ENCODE data around the gene BRD9. TPM values are rescaled to one million over a fixed set of nuclear protein-coding genes. Genes with fewer than 3 reads are reported as not detected.
A peak's percentile ranks its signal among the peaks of the same experiment; 100 is the strongest.

The BRD9 gene
- total RNA-seq, 1 experiment from 2014 or later, result 48.9 TPM

DNA sequence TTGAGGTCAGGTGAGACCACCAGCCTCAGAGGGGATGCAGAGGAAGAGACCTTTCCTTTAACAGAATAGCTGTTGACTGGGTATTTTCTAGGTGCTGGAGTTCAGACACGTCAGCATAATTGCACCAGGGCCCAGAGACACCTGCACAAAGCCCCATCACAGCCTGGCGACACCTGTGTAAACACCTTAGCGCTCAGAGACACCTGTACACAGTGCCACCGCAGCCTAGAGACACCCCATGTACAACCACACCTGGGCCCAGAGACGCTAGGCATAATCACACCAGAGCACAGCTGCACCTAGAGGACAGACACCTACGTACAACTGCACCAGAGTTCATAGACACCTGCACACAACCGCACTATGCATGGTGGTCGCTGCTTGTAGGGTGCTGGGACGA lies 1.1 kb upstream of the BRD9 start:
- intact Hi-C loops (cut with micrococcal nuclease), result no loop called here

DNA sequence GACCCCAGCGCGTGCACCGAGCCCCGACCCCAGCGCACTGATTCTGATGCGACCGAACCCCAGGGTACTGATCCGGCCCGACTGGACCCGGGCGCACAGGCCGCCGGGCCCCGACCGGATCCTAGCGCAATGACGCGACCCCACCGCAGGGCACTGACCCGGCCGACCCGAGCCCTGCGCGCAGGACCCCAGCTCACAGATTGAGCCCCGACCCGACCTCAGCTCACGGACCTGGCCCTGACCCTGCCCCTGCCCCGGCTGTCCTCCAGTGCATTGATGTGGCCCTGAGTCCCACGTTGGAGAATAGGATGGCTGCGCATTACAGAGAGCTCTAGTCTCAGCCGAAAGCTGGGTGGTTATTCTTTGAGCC lies 521 bp upstream of the BRD9 start:
- Mint-ChIP-seq H3K4me3 (ENCODE audit: unreplicated experiment) (peak overlapping the region; percentile 82), H3K27me3 (ENCODE audit: insufficient read depth, unreplicated experiment) (no peaks in the 10 kb centered on the region), H3K4me1 (ENCODE audit: insufficient read depth, unreplicated experiment) (peaks cover 11% of the 10 kb centered on the region), H3K27ac (ENCODE audit: low read depth, unreplicated experiment) (no peak overlapping the region), H3K36me3 (ENCODE audit: insufficient read depth, unreplicated experiment) (peaks cover 28% of the 10 kb centered on the region), H3K9me3 (ENCODE audit: unreplicated experiment) (no peaks in the 10 kb centered on the region)
- ChIA-PET POLR2A (interaction anchor here (0.6 to 2.5 kb wide), 5 partner anchors 9 to 553 kb away, joined by 3 to 13 read pairs (median 5); no protein-coding TSS in a partner anchor), CTCF (interaction anchor here (0.7 to 6.0 kb wide), 4 partner anchors 9 to 427 kb away, joined by 3 to 42 read pairs (median 4); no protein-coding TSS in a partner anchor)
- no peak for DNase-seq (ENCODE audit: unreplicated experiment)
- TF ChIP-seq, protein P1, sequence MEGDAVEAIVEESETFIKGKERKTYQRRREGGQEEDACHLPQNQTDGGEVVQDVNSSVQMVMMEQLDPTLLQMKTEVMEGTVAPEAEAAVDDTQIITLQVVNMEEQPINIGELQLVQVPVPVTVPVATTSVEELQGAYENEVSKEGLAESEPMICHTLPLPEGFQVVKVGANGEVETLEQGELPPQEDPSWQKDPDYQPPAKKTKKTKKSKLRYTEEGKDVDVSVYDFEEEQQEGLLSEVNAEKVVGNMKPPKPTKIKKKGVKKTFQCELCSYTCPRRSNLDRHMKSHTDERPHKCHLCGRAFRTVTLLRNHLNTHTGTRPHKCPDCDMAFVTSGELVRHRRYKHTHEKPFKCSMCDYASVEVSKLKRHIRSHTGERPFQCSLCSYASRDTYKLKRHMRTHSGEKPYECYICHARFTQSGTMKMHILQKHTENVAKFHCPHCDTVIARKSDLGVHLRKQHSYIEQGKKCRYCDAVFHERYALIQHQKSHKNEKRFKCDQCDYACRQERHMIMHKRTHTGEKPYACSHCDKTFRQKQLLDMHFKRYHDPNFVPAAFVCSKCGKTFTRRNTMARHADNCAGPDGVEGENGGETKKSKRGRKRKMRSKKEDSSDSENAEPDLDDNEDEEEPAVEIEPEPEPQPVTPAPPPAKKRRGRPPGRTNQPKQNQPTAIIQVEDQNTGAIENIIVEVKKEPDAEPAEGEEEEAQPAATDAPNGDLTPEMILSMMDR (IDR thresholded peaks at IDR 0.05; ENCODE audit: unreplicated experiment), result no peak
- no TSS peak for BruUV-seq (replicated peaks)
- intact Hi-C loops (cut with micrococcal nuclease), result no loop called here

More for the DNA sequence above, 1.1 kb upstream of the BRD9 start:
- ChIA-PET CTCF (interaction anchor here (1.1 to 6.0 kb wide), 2 partner anchors 9 to 222 kb away, joined by 3 to 42 read pairs; no protein-coding TSS in a partner anchor), POLR2A (interaction anchor here (2.5 kb wide), 1 partner anchor 19 kb away, joined by 13 read pairs; no protein-coding TSS in a partner anchor)
- peaks cover 22% of the 10 kb centered on the region for H3K36me3 Mint-ChIP-seq (ENCODE audit: insufficient read depth, unreplicated experiment)
- H3K27ac Mint-ChIP-seq (ENCODE audit: low read depth, unreplicated experiment), result no peak overlapping the region
- H3K4me3 Mint-ChIP-seq (ENCODE audit: unreplicated experiment), result peak overlapping the region; percentile 82
- BruUV-seq (replicated peaks), result TSS peak; percentile 29
- peaks cover 11% of the 10 kb centered on the region for H3K4me1 Mint-ChIP-seq (ENCODE audit: insufficient read depth, unreplicated experiment)
- H3K9me3 Mint-ChIP-seq (ENCODE audit: unreplicated experiment), result no peaks in the 10 kb centered on the region
- H3K27me3 Mint-ChIP-seq (ENCODE audit: insufficient read depth, unreplicated experiment), result no peaks in the 10 kb centered on the region
- TF ChIP-seq, protein P1 (IDR thresholded peaks at IDR 0.05; ENCODE audit: unreplicated experiment), result no peak
- no peak for DNase-seq (ENCODE audit: unreplicated experiment)

DNA sequence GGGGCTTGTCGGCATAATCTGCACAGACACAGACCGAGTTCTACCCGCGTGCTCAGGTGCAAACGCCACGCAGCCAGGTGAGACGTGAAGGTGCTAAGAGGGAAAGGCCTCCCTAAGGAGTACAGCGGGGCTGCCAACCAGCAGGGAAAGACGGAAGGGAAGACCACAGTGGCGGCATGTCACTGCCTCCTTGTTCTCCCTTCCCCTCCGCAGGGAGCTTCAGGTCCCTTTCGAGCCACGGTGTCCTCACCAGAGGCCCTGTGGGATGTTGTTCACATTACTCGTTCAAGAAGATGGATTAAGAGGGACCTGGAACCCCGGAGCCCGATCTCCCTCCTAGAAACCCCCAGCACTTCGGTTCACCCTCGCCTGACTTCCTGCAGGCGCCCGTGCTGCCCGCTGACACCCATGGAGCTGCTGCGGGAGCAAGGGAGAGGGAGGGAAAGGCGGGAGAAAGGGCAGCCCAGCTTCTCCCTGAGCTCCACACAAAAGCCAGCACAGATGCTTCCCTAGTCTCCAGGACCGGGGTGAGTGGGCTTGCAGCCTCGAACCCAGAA lies 686 bp downstream of the BRD9 start:
- no peaks in the 10 kb centered on the region for H3K9me3 Mint-ChIP-seq (ENCODE audit: unreplicated experiment)
- DNase-seq (ENCODE audit: unreplicated experiment), result peak; percentile 27
- ChIA-PET CTCF (interaction anchor here (0.6 to 6.0 kb wide), 4 partner anchors 11 to 1191 kb away, joined by 3 to 42 read pairs (median 4); no protein-coding TSS in a partner anchor), POLR2A (interaction anchor here (0.6 to 2.5 kb wide), 8 partner anchors 10 to 842 kb away, joined by 3 to 13 read pairs (median 4); partner anchors contain the start of gene PDCD6)
- H3K4me1 Mint-ChIP-seq (ENCODE audit: insufficient read depth, unreplicated experiment), result peaks cover 11% of the 10 kb centered on the region
- H3K36me3 Mint-ChIP-seq (ENCODE audit: insufficient read depth, unreplicated experiment), result peaks cover 39% of the 10 kb centered on the region
- intact Hi-C loops (cut with micrococcal nuclease), result no loop called here
- TF ChIP-seq, protein P1 (IDR thresholded peaks at IDR 0.05; ENCODE audit: unreplicated experiment), result no peak
- H3K27me3 Mint-ChIP-seq (ENCODE audit: insufficient read depth, unreplicated experiment), result no peaks in the 10 kb centered on the region
- BruUV-seq (replicated peaks), result TSS peak; percentile 20
- H3K27ac Mint-ChIP-seq (ENCODE audit: low read depth, unreplicated experiment), result peak overlapping the region; percentile 88
- peak overlapping the region; percentile 82 for H3K4me3 Mint-ChIP-seq (ENCODE audit: unreplicated experiment)

DNA sequence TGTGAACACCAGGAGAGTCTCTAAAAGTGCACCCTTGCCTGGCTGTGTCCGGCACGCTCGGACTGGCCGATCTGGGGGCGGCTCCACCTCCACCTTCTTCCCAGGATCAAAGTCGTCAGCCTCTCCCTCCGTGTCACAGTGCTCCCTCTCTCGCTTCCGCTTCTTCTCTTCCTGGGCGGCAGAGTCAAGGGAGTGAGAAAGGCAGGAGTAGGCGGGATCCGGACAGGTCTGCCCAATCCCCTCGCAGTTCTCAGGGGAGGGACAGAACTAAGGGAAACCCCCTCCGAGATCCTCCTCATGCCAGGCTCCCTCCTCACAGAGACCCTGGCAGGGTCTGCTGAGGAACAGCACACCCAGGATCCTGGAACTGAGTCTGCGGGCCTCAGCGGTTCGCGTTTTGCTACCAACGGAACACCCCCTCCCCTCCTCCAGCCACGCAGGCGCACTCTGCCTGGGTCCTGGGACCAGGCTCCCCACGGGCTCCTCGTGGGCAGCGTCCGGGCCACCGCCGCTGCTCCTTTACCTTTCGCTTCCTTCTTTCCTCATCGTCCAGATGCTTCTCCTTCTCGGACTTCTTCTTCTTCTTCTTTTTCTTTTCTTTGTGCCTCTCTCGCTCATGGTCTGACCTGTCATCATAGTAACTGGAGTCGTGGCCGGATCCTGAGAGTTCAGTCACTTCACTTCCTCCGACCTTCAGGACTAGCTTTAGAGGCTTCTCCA lies 1.3 kb downstream of the BRD9 start:
- no TSS peak for BruUV-seq (replicated peaks)
- peak; percentile 84 for DNase-seq (ENCODE audit: unreplicated experiment)
- H3K4me3 Mint-ChIP-seq (ENCODE audit: unreplicated experiment), result peak overlapping the region; percentile 82
- no peaks in the 10 kb centered on the region for H3K27me3 Mint-ChIP-seq (ENCODE audit: insufficient read depth, unreplicated experiment)
- POLR2A ChIA-PET, result interaction anchor here (0.7 to 2.5 kb wide), 7 partner anchors 11 to 620 kb away, joined by 3 to 13 read pairs (median 5); partner anchors contain the start of gene PDCD6
- intact Hi-C loops (cut with micrococcal nuclease), result no loop called here
- H3K9me3 Mint-ChIP-seq (ENCODE audit: unreplicated experiment), result no peaks in the 10 kb centered on the region
- H3K27ac Mint-ChIP-seq (ENCODE audit: low read depth, unreplicated experiment), result peak overlapping the region; percentile 88
- CTCF ChIA-PET, result interaction anchor here (0.6 to 6.0 kb wide), 4 partner anchors 11 to 1192 kb away, joined by 3 to 42 read pairs (median 3); no protein-coding TSS in a partner anchor
- TF ChIP-seq, protein P1 (IDR thresholded peaks at IDR 0.05; ENCODE audit: unreplicated experiment), result no peak
- H3K4me1 Mint-ChIP-seq (ENCODE audit: insufficient read depth, unreplicated experiment), result peaks cover 11% of the 10 kb centered on the region
- peaks cover 45% of the 10 kb centered on the region for H3K36me3 Mint-ChIP-seq (ENCODE audit: insufficient read depth, unreplicated experiment)
